Putamen (tissue), 1 donor: Measurements from ENCODE around the gene HLCS.

Experiments
- DNase-seq: peaks from one replicate; pipeline ENCODE4 v3.0.0-alpha.2; 2016; ENCODE audit warnings: low spot score

HLCS gene

GRCh38 chr21:36745459-36745858, 221.0 kb downstream of the HLCS start:
- DNase-seq: no peak

GRCh38 chr21:36744560-36745231, 221.8 kb downstream of the HLCS start:
- DNase-seq: no peak

GRCh38 chr21:36744190-36744559, 222.3 kb downstream of the HLCS start:
- DNase-seq: no peak

GRCh38 chr21:36743446-36743845, 223.0 kb downstream of the HLCS start:
- no peak for DNase-seq

- no peak for DNase-seq
Observed at GRCh38 chr21:36743008-36743407, 223.5 kb downstream of the HLCS start.

GRCh38 chr21:36741506-36741905, 225.0 kb downstream of the HLCS start:
- DNase-seq: no peak

DNA sequence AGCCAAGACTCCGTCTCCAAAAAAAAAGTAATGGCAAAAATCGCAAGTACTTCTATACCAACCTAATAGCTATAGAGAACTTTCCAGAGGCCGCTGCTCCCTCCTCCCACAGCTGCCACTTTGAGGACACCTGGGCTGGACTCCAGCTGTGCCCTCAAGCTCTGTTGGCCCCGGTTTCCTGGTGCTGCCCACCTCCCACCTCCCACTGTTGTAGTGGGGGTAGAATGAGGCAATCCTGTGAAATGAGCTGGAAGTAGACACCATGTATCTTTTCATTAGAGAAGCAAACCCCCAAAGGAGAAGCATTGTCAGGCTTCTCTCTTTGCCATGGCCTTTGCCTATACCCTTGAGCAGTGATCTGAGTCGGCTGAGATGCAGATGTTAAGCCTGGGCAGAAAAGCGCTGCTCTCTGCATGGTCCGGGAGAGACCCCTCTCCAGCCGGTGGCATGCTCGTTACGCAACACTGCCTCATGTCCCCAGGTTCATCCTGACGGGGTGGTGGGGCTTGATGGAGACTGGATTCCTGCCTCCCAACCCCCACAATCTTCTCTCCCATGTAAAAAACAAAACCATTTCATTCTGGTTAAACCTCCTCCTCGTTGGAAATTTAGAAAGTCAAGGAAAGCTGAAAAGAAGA, 227.9 kb downstream of the HLCS start:
- no peak for DNase-seq

DNA sequence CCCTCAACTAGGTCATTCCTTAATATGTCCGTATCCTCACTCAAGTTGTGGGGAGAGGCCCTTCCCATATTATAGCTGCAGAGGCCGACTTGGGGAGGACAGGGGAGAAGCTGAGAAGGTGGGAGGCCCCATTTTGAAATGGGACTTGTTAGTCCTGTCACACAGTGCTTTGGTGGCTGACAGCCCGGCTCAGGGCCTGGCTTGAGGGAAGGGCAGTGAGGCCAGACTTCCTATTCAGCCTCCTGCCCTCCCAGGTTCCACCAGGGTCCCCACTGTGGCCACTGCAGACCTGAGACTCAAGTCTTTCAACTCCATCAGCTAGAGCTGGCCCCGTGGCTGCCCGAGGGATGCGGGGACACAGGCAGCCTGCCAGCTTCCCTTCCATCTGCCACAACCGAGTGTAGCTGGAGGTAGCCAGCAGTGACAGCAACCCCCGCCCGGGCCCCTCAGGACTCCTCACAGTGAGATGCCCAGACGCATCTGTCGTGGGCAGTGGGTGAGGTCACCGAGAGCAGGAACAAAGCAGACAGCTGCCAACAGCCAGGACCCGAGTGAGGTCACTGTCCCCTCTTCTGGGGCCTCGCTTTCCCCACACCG, 230.6 kb downstream of the HLCS start:
- no peak for DNase-seq

DNA sequence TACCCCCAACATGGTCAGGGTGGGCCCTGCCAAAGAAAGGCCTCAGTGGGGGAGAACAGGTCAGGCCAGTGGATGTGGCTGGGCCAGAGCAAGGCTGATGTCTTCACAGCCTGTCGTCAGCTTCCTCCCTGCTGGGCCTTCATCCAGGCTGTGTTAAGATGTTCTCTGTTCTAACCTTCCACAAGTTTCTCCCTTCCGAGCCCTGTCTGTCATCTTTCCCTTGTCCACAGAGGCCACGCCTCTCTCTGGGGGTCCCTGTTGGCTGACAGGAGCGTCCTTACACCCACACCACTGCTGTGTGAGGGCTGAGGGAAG, 231.3 kb downstream of the HLCS start:
- no peak for DNase-seq

DNA sequence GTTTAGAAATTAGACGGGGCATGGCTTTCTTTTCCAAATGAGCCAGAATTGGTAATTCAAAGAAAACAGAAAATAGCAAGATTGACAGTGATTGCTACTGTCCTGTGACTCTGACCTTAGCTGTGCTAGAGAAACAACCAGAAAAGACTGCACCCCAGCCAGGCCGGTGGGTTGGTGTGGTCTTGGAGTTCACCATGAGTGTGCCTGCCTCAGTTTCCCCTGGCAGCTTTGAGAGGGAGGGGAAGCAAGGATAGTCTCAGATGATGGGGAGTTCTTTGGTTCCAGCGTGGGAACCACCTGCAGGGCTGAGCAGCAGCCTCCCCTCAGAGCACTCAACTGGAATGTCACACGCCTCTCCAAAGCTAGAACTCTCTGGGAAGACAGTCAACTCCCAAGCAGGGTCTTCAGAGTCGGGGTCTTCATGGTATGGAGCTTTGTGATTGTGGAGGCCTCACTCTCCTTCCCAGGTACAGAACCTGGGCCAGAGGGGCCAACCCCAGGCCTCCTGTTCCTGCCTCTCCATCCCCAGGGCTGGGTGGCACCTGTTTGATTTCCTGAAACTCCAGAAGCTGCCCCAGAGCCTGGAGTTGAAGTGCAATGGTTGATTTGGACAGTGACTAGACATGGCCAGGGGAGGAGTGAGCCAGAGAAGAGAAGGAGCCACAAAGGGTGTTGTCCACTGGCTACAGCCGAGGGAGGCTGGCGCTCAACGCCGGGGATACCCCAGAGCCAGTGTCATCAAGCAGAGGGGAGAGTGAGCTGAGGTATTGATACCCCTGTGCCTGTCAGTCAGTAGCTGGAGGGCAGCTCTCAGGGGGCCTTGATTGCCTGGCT, 231.9 kb downstream of the HLCS start:
- DNase-seq: no peak

GRCh38 chr21:36733857-36734256, 232.6 kb downstream of the HLCS start:
- no peak for DNase-seq

DNA sequence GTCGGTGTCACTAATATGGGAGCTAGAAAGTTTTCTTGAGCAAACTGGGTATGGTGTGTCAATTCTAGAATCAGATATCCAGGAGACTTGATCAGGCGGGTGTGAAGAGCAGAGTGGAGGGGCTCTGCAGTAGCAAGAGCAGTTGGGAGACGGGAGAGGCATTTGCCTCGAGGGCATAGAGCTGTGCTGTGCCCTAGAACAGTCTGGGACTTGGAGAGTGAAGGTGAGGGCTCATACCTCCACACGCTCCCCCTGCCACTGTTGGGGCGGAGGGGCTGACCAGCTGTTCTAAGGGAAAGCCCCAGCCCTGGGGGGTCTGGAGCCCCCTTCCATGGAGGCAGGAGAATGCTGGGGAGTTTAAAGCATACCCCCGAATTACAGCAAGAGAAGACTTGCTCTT, 233.7 kb downstream of the HLCS start:
- DNase-seq: no peak

DNA sequence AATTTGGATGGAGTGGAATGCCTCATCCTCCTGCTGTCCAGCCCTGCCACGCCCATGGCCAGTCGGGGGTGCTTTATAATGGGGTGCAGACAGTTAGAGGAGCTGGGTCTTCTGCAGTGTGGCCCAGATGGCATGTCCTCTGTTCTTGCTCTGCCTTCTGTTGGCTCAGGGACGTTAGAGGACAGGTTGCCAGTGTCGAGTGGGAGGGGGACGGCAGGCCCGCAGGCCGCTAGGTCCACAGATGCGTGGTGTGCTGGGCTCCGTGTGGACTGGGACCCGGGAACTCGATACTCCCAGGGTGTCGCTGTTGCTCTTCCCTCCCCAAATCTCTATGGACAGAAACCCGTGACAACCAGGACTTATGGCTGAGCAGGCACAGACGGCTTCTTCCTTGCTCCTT, 234.3 kb downstream of the HLCS start:
- DNase-seq: no peak

DNA sequence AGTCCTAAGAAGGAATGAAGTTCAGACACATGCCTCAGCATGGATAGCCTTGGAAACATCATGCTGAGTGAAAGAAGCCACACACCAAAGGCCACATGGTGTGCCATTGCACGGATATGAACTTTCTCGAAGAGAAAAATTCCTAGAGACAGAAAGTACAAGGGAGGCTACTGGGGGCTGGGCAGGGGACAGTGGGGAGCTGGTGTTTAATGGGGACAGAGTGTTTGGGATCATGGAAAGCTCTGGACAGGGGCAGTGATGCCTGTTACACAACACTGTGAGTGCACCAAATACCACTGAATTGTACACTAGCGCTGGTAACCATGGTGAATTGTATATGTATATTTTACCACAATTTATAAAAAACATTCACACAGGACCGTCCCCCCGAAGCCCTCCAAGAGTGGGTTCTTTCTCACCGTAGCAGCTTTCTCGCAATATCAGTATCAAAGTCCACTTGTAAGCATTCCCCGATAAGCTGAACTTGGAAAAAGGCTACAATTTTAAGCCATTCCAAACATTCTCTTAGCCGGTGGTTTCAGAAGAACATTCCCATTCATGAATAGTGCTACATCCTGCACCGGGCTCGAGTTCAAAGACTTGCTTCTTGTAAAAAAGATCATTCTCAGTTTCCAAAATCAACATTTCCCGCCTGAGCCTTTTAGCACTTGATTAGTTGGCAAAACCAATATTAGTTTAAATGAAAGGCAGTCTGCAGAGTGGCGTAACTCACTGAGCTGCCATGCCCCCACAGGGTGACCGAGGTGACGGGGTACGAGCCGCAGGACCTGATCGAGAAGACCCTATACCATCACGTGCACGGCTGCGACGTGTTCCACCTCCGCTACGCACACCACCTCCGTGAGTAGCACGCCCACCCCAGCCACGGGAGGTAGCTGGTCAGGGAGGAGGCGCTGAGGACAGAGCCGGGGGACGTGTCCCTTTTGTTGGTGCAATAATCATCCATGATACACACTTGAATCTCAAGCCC, 235.9 kb downstream of the HLCS start:
- no peak for DNase-seq

- no peak for DNase-seq
Observed at GRCh38 chr21:36729310-36729970, 237.0 kb downstream of the HLCS start.

DNA sequence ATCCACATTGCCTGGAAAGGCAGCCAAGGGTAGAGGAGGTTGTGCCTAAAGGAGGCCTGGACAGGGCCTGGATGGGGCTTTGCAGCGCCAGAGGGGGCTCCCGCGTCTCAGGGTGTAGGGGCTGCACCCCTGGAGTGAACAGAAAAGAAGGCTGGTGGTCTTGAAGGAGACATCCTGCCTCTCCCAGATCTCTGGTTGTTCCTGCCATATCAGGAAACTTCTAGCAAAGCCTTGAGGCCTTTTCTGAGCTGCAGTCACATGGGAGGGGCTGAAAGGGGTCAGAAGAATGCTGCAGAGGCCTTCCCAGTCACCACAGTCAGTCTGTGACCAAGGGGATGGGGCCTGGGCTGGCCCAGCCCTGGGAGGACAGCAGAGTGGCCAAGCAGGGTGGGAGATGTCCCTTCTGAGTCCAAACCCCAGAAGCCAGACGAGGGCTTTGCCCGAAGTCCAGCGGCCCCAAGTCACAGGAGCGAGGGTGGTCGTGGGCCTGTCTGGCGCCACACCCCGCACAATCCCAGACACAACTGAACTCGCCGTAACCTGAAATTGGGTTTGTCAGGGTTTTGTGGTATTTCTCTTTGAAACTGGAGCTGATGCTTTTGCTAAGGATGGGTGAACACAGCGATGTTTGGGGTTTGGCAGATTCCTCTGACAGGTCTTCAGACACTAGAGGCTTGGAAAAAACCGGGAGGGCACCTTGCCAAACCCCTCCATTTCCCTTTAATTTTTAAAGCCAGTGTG, 237.9 kb downstream of the HLCS start:
- no peak for DNase-seq

DNA sequence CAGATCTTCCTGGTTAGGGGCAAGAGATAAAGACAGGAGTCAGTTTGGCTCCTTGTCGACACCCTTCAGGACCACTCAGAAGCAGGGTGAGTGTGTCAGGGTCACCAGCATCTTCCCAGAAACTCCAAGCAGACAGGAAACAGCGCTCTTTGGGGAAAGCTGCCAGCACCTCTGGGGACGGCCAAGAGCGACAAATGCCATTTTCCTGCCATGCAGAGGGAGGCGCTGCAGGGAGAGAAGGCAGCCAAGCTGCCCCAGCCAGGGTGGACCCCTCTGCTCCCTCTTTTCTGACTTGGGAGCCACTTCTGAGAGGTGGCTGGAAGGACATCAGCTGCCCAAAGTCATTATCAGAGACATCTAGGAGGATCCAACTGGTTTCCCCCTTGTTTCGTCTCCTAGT, 238.6 kb downstream of the HLCS start:
- no peak for DNase-seq

GRCh38 chr21:36725793-36726386, 240.6 kb downstream of the HLCS start:
- no peak for DNase-seq

- no peak for DNase-seq
Observed at GRCh38 chr21:36724660-36725059, 241.8 kb downstream of the HLCS start.

- no peak for DNase-seq
Observed at GRCh38 chr21:36723371-36723881, 243.0 kb downstream of the HLCS start.
